ENCODE measurements around the gene SYCE3.

The SYCE3 gene

DNA sequence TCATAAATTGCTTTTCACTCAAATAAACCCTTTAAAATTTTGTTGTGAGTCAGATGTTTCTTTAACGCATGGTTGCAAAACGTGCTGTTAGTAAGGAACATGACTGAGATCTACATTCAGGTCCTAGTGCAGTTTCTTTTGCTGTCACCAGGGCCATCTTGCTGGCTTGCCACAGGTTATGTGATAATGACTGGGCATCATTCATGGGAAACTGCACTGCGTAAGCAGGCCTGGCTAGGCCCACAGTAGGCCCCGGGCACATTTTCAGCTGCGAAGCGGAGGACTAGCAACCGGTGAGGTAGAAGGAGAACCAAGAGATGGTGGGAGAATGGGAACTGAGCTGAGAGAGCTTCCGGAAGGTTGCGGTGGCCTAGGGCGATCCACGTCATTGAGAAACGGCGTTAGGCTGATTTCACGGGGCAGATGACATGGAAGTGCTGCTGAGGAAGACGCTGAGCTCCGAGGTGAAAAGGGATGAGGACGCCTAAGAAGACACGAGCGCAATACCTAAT lies 20.2 kb downstream of the SYCE3 start:
- TF ChIP-seq, protein P1, sequence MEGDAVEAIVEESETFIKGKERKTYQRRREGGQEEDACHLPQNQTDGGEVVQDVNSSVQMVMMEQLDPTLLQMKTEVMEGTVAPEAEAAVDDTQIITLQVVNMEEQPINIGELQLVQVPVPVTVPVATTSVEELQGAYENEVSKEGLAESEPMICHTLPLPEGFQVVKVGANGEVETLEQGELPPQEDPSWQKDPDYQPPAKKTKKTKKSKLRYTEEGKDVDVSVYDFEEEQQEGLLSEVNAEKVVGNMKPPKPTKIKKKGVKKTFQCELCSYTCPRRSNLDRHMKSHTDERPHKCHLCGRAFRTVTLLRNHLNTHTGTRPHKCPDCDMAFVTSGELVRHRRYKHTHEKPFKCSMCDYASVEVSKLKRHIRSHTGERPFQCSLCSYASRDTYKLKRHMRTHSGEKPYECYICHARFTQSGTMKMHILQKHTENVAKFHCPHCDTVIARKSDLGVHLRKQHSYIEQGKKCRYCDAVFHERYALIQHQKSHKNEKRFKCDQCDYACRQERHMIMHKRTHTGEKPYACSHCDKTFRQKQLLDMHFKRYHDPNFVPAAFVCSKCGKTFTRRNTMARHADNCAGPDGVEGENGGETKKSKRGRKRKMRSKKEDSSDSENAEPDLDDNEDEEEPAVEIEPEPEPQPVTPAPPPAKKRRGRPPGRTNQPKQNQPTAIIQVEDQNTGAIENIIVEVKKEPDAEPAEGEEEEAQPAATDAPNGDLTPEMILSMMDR (IDR thresholded peaks at IDR 0.05) = no peak

DNA sequence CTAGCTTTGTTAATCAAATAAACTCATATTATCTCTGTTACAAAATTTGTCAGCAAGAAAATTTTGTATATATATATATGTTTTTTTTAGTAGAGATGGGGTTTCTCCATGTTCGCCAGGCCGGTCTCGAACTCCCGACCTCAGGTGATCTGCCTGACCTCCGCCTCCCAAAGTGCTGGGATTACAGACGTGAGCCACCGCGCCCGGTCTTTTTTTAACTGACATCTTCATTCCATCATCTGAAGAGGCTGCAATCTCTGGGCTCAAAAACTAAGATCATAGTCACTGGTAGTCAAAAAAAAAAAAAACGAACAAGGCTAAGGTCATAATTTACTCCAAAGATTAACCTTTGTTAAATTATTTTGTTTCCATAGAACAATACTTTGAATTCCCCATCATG lies 22.3 kb downstream of the SYCE3 start:
- TF ChIP-seq, protein P1 (IDR thresholded peaks at IDR 0.05) = no peak

GRCh38 chr22:50537765-50538164 lies 25.0 kb downstream of the SYCE3 start:
- TF ChIP-seq, protein P1 (IDR thresholded peaks at IDR 0.05) = no peak

DNA sequence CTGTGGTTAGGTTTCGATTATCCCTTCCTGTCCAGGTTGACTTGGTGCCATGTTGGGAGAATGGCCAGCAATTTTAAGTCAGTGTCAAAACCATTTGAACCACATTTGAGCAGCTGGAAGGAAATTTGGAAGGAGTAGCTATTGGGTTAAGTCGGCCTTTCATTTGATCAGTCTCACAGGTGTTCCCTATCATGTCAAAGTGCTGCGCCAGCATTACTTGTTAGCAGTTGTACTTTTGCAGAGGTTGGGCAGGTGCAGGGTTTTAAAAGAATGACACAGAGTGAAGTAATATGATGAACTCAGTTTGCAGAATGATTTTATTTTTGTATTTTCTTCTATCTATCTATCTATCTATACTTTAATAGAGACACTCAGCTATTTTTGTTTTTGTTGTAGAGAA lies 26.5 kb downstream of the SYCE3 start:
- TF ChIP-seq, protein P1 (IDR thresholded peaks at IDR 0.05) = no peak

DNA sequence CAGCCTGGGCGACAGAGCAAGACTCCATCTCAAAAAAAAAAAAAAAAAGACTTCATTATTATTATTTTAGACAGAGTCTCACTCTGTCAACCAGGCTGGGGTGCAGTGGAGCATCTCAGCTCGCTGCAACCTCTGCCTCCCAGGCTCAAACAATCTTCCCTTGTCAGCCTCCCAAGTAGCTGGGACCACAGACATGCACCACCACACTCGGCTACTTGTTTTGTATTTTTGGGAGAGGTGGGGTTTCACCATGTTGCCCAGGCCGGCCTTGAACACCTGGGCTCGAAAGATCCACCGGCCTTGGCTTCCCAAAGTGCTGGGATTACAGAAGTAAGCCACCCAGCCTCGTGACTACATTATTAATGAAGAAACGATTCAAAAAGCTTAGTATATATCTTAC lies 27.6 kb downstream of the SYCE3 start:
- TF ChIP-seq, protein P1 (IDR thresholded peaks at IDR 0.05) = no peak

DNA sequence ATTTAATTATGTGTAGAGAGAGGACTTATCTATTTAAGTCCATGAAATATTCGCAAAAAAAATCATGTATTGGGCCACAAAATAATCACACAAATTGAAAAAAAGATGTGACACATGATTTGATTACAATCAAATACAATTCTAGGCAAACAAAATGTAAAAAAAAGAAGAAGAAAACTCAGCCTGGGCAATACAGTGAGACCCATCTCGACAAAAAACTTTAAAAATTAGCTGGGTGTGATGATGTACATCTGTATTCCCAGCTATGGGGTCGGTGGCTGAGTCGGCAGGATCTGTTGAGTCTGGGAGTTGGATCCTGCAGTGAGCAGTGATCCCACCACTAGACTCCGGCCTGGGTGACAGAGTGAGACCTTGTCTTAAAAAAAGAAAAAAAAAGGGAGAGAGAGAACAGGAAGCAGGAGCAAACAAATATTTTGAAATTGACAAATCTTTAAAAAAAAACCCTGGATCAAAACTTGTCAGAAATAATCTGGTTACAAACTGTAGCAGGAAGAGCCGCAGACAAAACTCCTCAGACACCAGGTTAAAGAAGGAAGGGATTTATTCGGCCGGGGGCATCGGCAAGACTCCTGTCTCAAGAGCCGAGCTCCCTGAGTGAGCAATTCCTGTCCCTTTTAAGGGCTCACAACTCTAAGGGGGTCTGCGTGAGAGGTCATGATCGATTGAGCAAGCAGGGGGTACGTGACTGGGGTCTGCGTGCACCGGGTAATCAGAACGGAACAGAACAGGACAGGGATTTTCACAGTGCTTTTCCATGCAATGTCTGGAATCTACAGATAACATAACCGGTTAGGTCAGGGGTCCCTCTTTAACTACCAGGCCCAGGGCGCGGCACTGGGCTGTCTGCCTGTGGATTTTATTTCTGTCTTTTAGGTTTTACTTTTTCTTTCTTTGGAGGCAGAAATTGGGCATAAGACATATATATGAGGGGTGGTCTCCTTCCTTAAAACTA lies 29.6 kb downstream of the SYCE3 start:
- TF ChIP-seq, protein P1 (IDR thresholded peaks at IDR 0.05) = no peak

DNA sequence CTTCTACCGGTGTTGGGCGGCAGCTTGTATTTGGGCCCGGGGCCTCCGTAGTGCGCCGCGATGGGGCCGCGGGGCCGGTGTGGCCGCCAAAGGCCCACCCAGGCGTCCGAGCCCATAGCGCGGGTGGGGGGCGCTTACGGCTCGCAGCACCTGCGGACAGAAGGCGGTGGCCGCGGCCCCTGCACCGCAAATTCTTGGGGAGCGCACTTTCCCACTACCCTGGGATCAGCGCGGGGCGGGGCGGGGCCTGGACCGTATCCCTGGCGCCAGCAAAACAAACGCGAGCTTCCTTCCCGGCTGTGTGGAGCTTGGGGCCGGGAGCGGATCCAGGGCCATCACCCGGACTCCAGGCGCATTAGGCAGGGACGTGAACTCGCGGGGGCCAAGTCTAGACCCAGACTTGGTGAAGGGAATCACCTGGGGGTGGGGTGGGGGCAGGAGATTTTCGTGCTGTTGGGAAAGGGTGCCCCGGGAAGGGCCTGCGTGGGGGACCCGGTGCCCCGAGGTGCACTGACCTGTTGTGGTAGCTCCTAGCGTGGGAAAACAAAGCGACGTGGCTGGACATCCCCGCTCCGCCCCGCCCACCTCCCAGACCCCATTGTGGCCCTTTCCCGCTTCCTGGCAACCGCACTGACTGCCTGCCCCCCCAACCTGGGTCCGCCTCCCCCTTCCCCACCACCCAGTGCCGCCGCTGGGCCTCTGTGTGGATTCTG lies 30.6 kb downstream of the SYCE3 start:
- TF ChIP-seq, protein P1 (IDR thresholded peaks at IDR 0.05) = no peak
